OCI-LY3 (cell line): ENCODE data around the gene DNMBP.

Source experiments
- H2AFZ ChIP-seq: fragments of 200-600, 300-600 bp; shearing (Covaris generic); 2 replicates; pipeline ENCODE4 v1.6.0; 2014; ENCODE audit warnings: antibody characterized with exemption, low read depth, low read length
- H3K27ac ChIP-seq: fragments of 200-600, 300-600 bp; sonication (generic); 2 replicates; pipeline ENCODE4 v1.5.1; 2014; ENCODE audit warnings: mild to moderate bottlenecking, low read length, moderate library complexity, mixed read lengths
- H3K27me3 ChIP-seq: fragments of 200-600, 300-600 bp; sonication (generic); 2 replicates; pipeline ENCODE4 v1.6.1; 2014; ENCODE audit warnings: low read depth, low read length, mixed read lengths
- H3K36me3 ChIP-seq: fragments of 200-600, 300-600 bp; sonication (generic); replicated peaks from 2 replicates; pipeline ENCODE3; 2014; ENCODE audit warnings: low read depth, low read length, mixed read lengths
- H3K4me1 ChIP-seq: fragments of 300-600, 200-600 bp; sonication (generic); 2 replicates; pipeline ENCODE4 v1.6.1; 2014; ENCODE audit warnings: low read length, mixed read lengths
- H3K4me2 ChIP-seq: fragments of 200-600, 300-600 bp; sonication (generic); 2 replicates; pipeline ENCODE4 v1.6.1; 2014; ENCODE audit warnings: low read length, mixed read lengths
- H3K4me3 ChIP-seq: fragments of 300-600, 200-600 bp; sonication (generic); 2 replicates; pipeline ENCODE4 v1.5.1; 2014; ENCODE audit warnings: antibody characterized with exemption, mild to moderate bottlenecking, low read length, moderate library complexity
- H3K79me2 ChIP-seq: fragments of 300-600, 200-600 bp; shearing (Covaris generic); 2 replicates; pipeline ENCODE4 v1.6.1; 2014; ENCODE audit warnings: mild to moderate bottlenecking, low read length, mixed read lengths
- H3K9ac ChIP-seq: fragments of 300-600, 200-600 bp; shearing (Covaris generic); 2 replicates; pipeline ENCODE4 v1.6.0; 2014; ENCODE audit warnings: mild to moderate bottlenecking, low read length, moderate library complexity
- H3K9me3 ChIP-seq: fragments of 200-600, 300-600 bp; shearing (Covaris generic); 2 replicates; pipeline ENCODE4 v1.6.1; 2014; ENCODE audit warnings: low read length, mixed read lengths; ENCODE audit not compliant: insufficient read depth
- H4K20me1 ChIP-seq: fragments of 200-600, 300-600 bp; sonication (generic); 2 replicates; pipeline ENCODE4 v1.6.1; 2016; ENCODE audit warnings: low read length, mixed read lengths; ENCODE audit not compliant: insufficient read depth
- EZH2phosphoT487 ChIP-seq: fragments of 200-600 bp; shearing (Covaris generic); IDR thresholded peaks from 2 replicates; pipeline ENCODE4 v1.6.1; 2018; ENCODE audit warnings: antibody characterized with exemption, mixed run types, low read depth
- TF ChIP-seq, protein P1 (sequence below): fragments of 200-600, 300-600 bp; sonication (generic); IDR thresholded peaks from 2 replicates; pipeline ENCODE4 v1.5.1; 2014; ENCODE audit warnings: antibody characterized with exemption, low read length, low read depth

The DNMBP gene

DNA sequence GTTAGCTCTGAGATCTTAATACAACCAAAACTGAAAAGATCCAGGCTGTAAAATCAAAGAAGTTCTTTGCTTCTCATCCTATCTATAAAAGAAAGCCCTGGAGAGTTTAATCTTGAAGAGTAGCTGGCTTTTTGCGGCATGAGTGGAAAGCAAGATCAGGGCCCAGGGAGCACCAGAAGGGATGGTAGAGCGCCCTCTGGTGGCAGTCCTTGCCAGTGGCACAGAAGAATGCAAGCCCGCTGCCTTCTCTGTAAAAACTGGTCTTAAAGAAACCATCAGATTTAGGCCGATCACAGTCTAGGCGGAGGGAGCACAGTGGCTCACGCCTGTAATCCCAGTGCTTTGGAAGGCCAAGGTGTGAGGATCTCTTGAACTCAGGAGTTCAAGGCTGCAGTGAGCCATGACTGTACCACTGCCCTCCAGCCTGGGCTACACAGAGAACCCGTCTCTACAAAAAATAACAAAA, 36.3 kb upstream of the DNMBP start:
- H2AFZ ChIP-seq: peak overlapping the region; percentile 87; the same call in 1 of the 2 replicates
- H3K9ac ChIP-seq: no peak overlapping the region
- TF ChIP-seq, protein P1, sequence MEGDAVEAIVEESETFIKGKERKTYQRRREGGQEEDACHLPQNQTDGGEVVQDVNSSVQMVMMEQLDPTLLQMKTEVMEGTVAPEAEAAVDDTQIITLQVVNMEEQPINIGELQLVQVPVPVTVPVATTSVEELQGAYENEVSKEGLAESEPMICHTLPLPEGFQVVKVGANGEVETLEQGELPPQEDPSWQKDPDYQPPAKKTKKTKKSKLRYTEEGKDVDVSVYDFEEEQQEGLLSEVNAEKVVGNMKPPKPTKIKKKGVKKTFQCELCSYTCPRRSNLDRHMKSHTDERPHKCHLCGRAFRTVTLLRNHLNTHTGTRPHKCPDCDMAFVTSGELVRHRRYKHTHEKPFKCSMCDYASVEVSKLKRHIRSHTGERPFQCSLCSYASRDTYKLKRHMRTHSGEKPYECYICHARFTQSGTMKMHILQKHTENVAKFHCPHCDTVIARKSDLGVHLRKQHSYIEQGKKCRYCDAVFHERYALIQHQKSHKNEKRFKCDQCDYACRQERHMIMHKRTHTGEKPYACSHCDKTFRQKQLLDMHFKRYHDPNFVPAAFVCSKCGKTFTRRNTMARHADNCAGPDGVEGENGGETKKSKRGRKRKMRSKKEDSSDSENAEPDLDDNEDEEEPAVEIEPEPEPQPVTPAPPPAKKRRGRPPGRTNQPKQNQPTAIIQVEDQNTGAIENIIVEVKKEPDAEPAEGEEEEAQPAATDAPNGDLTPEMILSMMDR: peak; percentile 81
- no peak for TF ChIP-seq EZH2phosphoT487
- no peaks in the 10 kb centered on the region for H3K79me2 ChIP-seq
- no peaks in the 10 kb centered on the region for H4K20me1 ChIP-seq
- no peaks in the 10 kb centered on the region for H3K36me3 ChIP-seq
- peak overlapping the region; percentile 40 for H3K4me2 ChIP-seq
- no peak overlapping the region for H3K27ac ChIP-seq
- no peaks in the 10 kb centered on the region for H3K9me3 ChIP-seq
- no peaks in the 10 kb centered on the region for H3K27me3 ChIP-seq
- no peaks in the 10 kb centered on the region for H3K4me1 ChIP-seq
- H3K4me3 ChIP-seq: no peak overlapping the region

DNA sequence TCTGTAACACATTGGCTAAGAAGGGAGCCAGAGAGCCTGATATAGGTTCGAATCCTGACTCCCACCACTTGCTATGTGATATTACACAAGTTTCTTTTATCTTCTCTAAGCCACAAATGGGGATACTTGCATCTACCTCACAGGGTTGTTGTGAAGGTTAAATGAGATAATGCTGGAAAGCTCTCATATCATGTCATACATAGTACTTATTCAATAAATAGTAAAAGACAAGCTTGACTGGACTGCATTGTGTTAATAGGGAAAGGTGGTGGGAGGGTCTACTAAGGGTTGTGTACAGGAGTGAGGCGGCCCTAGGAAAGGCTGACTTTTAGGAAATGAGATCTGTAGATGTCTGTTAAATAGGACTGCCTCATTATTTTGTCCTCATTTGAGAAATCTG, 35.8 kb upstream of the DNMBP start:
- no peak overlapping the region for H2AFZ ChIP-seq

DNA sequence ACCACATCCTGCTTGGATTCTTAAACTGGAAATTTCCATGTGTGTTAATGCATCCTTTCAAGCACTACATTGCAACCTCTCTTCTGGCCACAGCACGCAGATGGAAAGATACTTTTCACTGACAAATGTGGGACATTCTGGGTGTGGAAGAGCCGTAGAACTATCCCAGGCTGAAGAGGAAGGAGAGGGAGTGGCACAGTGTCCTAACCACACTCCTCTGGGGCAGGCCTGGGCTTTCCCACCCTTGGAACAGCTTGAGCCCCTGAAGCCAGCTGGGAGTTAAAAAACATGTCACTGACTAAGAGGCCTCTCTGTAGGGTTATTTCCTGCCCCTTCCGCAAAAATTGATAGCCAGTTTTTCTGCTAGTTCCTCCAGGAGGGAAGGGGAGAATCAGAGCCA, 34.0 kb upstream of the DNMBP start:
- TF ChIP-seq, protein P1: no peak
- no peak for TF ChIP-seq EZH2phosphoT487
- Histone ChIP-seq H4K20me1 (no peaks in the 10 kb centered on the region), H3K9ac (no peak overlapping the region), H3K36me3 (no peaks in the 10 kb centered on the region), H3K79me2 (no peaks in the 10 kb centered on the region), H3K27ac (no peak overlapping the region), H3K9me3 (no peaks in the 10 kb centered on the region), H3K4me3 (no peak overlapping the region), H3K4me1 (no peaks in the 10 kb centered on the region), H3K4me2 (no peak overlapping the region), H3K27me3 (no peaks in the 10 kb centered on the region), H2AFZ (no peak overlapping the region)

More for the DNA sequence above, 35.8 kb upstream of the DNMBP start:
- Histone ChIP-seq H3K9ac (no peak overlapping the region), H3K36me3 (no peaks in the 10 kb centered on the region), H3K27me3 (no peaks in the 10 kb centered on the region), H4K20me1 (no peaks in the 10 kb centered on the region), H3K79me2 (no peaks in the 10 kb centered on the region), H3K27ac (no peak overlapping the region), H3K4me3 (no peak overlapping the region), H3K4me1 (no peaks in the 10 kb centered on the region), H3K4me2 (peak overlapping the region; percentile 24; the same call in 1 of the 2 replicates), H3K9me3 (no peaks in the 10 kb centered on the region)
- TF ChIP-seq, protein P1: no peak
- no peak for TF ChIP-seq EZH2phosphoT487

DNA sequence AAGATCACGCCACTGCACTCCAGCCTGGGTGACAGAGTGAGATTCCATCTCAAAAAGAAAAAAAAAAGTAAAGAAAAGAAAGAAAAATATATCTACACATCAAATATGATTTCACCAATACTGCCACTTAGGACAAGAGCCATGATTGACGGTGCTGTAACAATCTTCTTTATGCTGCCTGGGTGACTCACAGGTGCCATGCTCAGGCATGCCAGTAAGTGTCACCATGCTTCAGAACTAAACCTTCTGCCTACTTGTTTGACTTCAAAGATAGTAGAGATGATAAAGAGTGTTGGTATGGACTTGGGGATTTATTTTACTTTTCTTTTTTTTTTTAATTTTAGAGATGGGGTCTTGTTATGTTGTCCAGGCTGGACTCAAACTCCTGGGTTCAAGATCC, 33.6 kb upstream of the DNMBP start:
- Histone ChIP-seq H3K27ac (no peak overlapping the region), H3K4me1 (no peaks in the 10 kb centered on the region), H3K9me3 (no peaks in the 10 kb centered on the region), H4K20me1 (no peaks in the 10 kb centered on the region), H3K9ac (no peak overlapping the region), H3K4me2 (no peak overlapping the region), H2AFZ (no peak overlapping the region), H3K79me2 (no peaks in the 10 kb centered on the region), H3K4me3 (no peak overlapping the region), H3K36me3 (no peaks in the 10 kb centered on the region), H3K27me3 (no peaks in the 10 kb centered on the region)
- TF ChIP-seq, protein P1: no peak
- TF ChIP-seq EZH2phosphoT487: no peak
